NAMALWA (cell line): ENCODE results near the gene CTSH.
"Not testable (repeated sequence)": the region's sequence is repeated elsewhere in the genome, so short reads cannot be mapped to it uniquely, and the experiment has no call there.

Source experiments
- DNase-seq: peaks from one replicate; pipeline ENCODE4 v3.0.0-alpha.2; 2015; ENCODE audit warnings: low spot score

The CTSH gene

GRCh38 chr15:78921940-78922339 is 22.9 kb downstream of the CTSH start:
- DNase-seq, result no peak

GRCh38 chr15:78921517-78921916 is 23.3 kb downstream of the CTSH start:
- DNase-seq, result no peak

GRCh38 chr15:78917888-78918287 is 27.0 kb downstream of the CTSH start:
- no peak for DNase-seq

GRCh38 chr15:78916088-78916487 is 28.8 kb downstream of the CTSH start:
- DNase-seq, result no peak

- no peak for DNase-seq
Observed at GRCh38 chr15:78915341-78916087, 29.3 kb downstream of the CTSH start.

- no peak for DNase-seq
Observed at GRCh38 chr15:78914027-78914764, 30.6 kb downstream of the CTSH start.

- DNase-seq, result no peak
Observed at GRCh38 chr15:78913012-78913411, 31.8 kb downstream of the CTSH start.

- no peak for DNase-seq
Observed at GRCh38 chr15:78912316-78912715, 32.5 kb downstream of the CTSH start.

GRCh38 chr15:78910271-78910670 is 34.6 kb downstream of the CTSH start:
- DNase-seq, result no peak

- peak; percentile 62 for DNase-seq
Observed at GRCh38 chr15:78909791-78910228, 35.0 kb downstream of the CTSH start.

- DNase-seq, result no peak
Observed at GRCh38 chr15:78909160-78909695, 35.6 kb downstream of the CTSH start.

- peak; percentile 55 for DNase-seq
Observed at GRCh38 chr15:78907577-78907976, 37.3 kb downstream of the CTSH start.

- DNase-seq, result no peak
Observed at GRCh38 chr15:78906316-78906620, 38.6 kb downstream of the CTSH start.

- no peak for DNase-seq
Observed at GRCh38 chr15:78904599-78905358, 40.1 kb downstream of the CTSH start.

GRCh38 chr15:78902281-78903032 is 42.4 kb downstream of the CTSH start:
- DNase-seq, result not testable (repeated sequence)

- DNase-seq, result not testable (repeated sequence)
Observed at GRCh38 chr15:78900819-78901533, 43.9 kb downstream of the CTSH start.

GRCh38 chr15:78898540-78898939 is 46.3 kb downstream of the CTSH start:
- no peak for DNase-seq

GRCh38 chr15:78895471-78895870 is 49.4 kb downstream of the CTSH start:
- no peak for DNase-seq

GRCh38 chr15:78893538-78893937 is 51.3 kb downstream of the CTSH start:
- no peak for DNase-seq

GRCh38 chr15:78889000-78889399 is 55.8 kb downstream of the CTSH start:
- DNase-seq, result no peak

GRCh38 chr15:78881681-78882080 is 63.2 kb downstream of the CTSH start:
- no peak for DNase-seq
